ENCODE data around the gene PWWP2B.

PWWP2B gene

DNA sequence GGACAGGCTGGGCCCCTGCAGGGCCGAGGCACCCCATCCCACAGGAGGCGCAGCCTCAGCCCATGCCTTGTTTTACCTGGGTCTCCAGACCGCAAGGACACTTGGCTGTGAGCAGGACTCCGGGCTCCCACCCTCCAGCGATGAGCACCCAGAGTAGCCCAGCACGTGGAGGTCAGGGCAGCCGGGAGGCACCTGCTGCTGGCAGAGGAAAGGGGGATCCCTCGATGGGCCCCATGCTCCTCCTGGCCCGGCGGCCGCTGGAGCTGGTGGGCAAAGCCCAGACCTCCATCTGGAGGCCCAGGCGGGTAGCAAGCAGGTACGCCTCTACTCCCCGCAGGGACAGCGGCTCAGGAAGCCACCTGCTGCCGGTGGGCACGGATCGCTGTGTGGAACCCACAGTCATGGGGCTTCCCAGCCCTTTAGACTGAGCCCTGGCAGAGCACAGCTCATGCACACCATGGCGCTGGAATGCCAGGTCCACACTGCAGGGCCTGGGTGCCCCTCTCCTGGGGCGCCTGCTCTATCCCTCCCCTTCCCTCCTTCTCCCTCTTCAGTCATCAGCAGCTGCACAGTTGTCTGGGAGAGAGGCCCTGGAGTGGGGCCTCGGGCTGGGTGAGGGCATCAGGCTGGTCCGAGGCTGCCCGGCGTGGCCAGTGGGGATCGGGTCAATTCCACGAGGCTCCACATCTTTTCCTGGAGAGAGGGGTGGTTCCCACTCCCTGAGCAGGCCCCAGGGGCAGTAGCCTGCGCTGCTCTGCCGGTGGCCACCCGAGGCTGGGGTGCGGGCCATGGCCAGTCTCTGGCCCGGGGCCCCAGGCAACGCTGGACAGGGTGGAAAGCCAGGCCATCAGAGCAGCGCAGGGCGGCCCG, 65.7 kb downstream of the PWWP2B start:
- no peak for DNase-seq

DNA sequence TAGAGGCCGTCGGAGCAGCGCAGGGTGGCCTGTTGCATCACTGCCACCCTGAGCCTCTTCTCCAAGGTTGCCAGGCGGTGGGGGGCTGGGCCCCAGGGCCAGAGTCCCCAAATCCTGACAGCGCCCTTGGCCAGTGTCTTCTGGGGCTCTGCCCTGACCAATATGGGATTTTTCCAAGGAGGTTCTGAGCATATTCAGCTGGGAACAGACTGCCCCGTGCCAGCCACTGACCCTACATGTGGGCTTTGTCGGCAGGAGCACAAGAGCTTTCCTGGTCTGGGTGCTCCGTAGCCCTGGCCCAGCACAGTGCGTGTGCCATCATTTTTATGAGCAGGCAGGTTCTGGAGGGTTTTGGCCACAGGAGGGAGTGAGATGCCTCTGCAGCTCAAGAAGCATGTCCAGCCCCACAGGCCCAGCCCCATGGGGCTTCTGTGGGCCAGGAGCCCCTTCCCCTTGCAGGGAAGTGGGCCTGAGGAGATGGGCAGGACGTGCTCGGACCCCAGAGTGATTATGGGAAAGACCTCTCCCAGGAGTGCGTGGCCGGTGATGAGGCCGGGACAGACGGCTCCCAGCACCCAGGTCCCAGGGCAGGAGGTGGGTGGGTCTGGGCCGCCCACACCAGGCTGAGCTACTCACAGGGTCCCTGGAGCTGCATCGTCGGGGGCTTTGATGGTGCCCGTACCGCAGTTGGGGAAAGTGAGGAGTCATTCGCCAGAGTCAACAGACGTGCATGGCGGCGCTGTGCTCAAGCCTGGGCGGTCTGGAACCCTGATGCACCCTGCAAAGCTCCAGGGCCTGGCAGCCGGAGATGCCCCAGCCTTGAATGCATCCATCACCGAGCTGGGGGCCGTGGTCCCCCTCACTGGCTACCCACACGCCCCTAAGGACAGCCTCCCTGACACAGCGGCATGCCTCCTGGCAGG, 66.6 kb downstream of the PWWP2B start:
- DNase-seq, result no peak

DNA sequence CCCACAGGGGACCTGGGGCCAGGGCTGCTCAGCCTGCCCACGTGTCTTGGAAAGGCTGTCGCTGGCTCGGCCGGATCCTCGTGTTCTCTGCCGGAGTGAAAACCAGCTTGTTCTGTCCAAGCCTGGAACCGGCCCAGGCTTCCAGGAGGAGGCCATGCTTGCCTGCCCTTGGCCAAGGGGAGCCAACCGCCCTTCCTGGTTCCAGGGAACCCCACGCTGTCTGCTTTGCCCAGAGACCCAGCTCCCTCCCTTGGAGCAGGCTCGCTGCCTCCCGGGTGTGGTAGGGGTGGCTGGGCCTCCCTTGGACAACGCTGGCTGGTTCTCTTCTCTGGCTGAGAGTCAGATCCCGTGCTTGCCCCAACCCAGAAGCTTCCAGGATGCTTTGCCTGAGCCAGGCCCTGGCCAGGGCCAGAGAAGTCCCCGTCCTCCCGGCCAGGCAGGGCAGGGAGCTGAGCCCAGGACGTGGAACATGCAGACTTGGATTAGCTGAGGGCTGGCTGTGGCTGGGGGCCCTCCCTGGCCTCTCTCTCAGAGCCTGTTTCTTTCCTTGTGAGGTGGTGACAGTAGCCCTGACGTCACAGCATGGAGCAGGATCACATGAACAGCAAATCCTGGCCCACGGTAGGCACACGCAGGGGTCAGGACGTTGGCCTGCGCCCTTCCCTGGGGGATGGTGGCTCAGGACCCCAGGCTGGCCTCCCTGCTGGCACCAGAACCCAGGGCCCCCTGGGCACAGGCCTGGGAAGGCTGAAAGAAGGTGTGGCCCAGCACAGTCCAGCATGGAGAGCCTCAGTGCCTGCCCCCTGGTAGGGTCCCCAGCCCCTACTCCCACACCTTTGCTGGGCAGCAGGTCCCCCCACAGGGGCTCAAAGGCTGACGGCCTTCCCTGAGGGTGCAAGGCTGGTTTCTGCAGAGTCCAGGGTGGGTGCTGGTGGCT, 67.5 kb downstream of the PWWP2B start:
- no peak for DNase-seq

DNA sequence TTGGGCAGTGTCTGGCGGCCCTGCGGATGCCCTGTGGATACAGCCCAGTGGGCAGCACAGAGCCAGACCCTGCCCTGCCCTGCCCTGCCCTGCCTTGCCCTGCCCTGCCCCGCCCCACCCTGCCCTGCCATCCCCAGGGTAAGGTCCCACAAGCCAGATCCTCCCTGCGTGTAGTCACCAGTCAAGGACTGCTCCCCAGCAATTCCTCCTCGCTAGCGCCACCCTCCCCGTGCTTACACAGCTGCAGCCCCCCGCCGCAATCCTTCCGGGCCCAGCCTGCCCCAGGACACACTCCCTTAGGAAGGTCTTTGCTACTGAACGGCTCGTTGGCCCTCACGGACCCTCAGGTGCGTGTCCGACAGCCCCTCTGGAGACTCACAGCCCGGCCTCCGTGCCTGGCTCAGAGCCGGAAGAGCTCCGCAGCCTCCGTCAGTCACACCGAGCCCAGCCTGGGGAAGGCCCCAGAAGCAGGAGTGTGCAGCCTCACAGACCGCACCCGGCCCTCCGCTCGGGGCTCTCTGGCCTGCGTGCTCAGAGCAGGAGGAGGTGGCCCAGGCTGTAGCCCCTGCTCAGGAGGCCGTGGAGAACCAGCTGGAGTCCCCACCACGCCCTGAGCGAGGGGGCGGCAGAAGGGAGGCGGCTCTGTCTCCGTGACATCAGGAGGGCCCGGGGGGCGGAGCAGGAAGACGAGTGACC, 68.3 kb downstream of the PWWP2B start:
- DNase-seq, result no peak

DNA sequence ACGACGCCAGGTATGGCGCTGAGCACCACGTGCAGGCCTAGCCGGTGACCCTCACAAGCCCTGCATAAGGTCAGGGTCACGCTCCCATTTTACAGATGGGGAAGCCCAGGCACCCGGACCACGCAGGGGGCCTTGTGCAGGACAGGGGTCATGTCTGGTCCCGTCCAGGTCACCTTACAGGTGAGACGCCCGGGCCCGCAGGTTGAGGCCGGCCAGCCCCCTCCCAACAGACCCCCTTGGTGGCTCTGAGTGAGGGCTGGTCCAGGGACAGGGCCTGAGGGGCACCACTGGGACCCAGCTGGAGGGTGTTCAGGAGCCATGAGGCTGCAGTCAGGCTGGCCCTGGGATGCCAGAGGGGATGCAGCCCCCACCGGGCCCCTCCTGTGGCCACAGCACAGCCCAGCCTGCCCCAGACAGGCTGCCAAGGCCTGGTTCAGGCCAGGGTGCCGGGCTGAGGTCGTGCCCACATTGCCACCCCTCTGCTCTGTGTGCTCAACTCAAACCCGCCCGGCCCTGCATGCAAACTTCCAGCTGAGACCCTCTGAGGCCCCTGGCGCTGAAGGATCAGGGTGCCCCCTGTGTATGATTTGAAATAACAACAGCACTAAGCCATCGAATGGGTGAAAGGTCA, 69.0 kb downstream of the PWWP2B start:
- no peak for DNase-seq

DNA sequence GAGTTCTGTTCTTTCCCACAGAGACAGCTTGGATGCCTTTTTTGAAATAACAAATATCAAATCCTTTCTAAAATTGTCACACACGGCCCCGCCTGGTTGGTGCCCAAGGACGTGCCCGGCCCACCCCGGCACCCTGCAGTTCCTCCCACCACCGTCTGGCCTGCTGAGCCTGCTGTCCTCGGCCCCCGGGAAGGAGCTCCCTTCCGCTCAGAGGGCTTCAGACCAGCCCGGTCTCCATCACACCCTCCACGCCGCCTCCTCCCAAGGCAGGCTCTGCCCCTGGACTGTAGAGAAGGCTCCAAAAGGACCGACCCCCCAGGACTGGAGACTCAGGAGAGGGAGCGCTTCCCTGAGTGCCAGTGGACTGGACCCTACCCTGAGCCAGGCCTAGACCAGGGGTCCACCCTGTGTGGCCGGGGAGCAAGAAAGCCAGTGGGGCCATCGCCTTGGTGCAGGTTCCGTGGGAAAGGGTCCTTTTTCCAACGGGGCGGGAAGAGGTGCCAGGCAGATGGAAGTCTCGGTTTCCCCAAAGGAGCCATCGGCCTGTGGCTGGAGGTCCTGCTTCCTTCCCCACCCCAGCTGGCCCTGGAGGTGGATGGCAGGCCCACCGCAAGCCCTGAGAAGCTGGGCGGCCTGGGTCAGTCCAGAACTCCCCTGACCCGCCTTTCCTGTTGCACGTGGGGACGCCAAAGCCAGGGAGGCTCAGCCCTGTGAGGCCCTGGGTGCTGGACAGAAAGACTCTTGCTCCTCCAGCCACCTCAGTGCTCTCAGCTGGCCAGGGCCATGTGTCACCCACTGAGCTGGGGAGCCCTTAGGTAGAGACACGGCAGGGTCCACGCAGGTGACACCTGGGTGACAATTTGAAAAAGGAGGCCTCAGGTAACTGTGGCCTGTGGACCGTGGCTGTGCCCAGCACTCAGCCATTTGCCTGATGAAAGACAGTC, 69.8 kb downstream of the PWWP2B start:
- DNase-seq, result no peak

Measured in EL (cell line).